CD4-positive, alpha-beta memory T cell (primary cell): ENCODE measurements around the gene DMRTB1. TPM values are rescaled to one million over a fixed set of nuclear protein-coding genes. Genes with fewer than 3 reads are reported as not detected.

Source experiments
- CTCF ChIA-PET: fragments of 350-600 bp; sonication (Branson Sonifier 250); formaldehyde crosslinking; loops from one replicate; lab custom pipeline; 2021; ENCODE audit warnings: inconsistent platforms; ENCODE audit not compliant: partially characterized antibody; lab: Charles Lee
- POLR2A ChIA-PET: fragments of 350-600 bp; sonication (Branson Sonifier 250); formaldehyde crosslinking; loops from one replicate; lab custom pipeline; 2021; ENCODE audit not compliant: partially characterized antibody; lab: Charles Lee
- DNase-seq, 5 donors: peaks; one replicate each; pipeline versions ENCODE4 v3.0.0 to v3.0.0-alpha.2; 2020 to 2022; ENCODE audit warnings: mixed read lengths in 1 of 5
- H3K27ac ChIP-seq: one replicate; pipeline ENCODE4 v1.7.0; 2013; ENCODE audit warnings: low read depth, low read length
- H3K27me3 ChIP-seq: 2 replicates; pipeline ENCODE4 v1.7.0; 2013; ENCODE audit warnings: mild to moderate bottlenecking, low read length, moderate library complexity; ENCODE audit not compliant: insufficient read depth
- H3K36me3 ChIP-seq: 2 replicates; pipeline ENCODE4 v1.7.0; 2013; ENCODE audit warnings: mild to moderate bottlenecking, low read length, moderate library complexity; ENCODE audit not compliant: insufficient read depth
- H3K4me1 ChIP-seq: 2 replicates; pipeline ENCODE4 v1.7.0; 2013; ENCODE audit warnings: mild to moderate bottlenecking, low read length, moderate library complexity; ENCODE audit not compliant: insufficient read depth
- H3K4me3 ChIP-seq, 2 donors: one replicate each; pipeline ENCODE4 v1.7.0; 2013; ENCODE audit warnings: low read length in 2 of 2, mild to moderate bottlenecking in 1 of 2
- H3K9me3 ChIP-seq, 2 donors: one replicate each; pipeline ENCODE4 v1.7.0; 2013; ENCODE audit warnings: low read length in 2 of 2, control low read depth in 1 of 2; ENCODE audit not compliant: control insufficient read depth in 1 of 2
- H3K27ac Mint-ChIP-seq, 7 donors: one replicate each; pipeline ENCODE4 v1.8.0; 2020 to 2021; ENCODE audit warnings: mixed read lengths in 7 of 7, mild to moderate bottlenecking in 6 of 7, inconsistent platforms in 3 of 7, moderate library complexity in 3 of 7
- H3K27me3 Mint-ChIP-seq, 2 donors: one replicate each; pipeline ENCODE4 v1.8.0; 2020 to 2021; ENCODE audit warnings: mixed read lengths in 2 of 2
- H3K36me3 Mint-ChIP-seq, 2 donors: one replicate each; pipeline ENCODE4 v1.8.0; 2020 to 2021; ENCODE audit warnings: mixed read lengths in 2 of 2, inconsistent platforms in 1 of 2, mild to moderate bottlenecking in 1 of 2
- H3K4me1 Mint-ChIP-seq, 4 donors: one replicate each; pipeline ENCODE4 v1.8.0; 2020 to 2021; ENCODE audit warnings: mixed read lengths in 4 of 4, mild to moderate bottlenecking in 1 of 4
- H3K4me3 Mint-ChIP-seq, 8 donors: one replicate each; pipeline ENCODE4 v1.8.0; 2020 to 2021; ENCODE audit warnings: mixed read lengths in 8 of 8, mild to moderate bottlenecking in 7 of 8, moderate library complexity in 6 of 8, inconsistent platforms in 3 of 8
- H3K9me3 Mint-ChIP-seq, 8 donors: one replicate each; pipeline ENCODE4 v1.8.0; 2020 to 2021; ENCODE audit warnings: mixed read lengths in 8 of 8, mild to moderate bottlenecking in 5 of 8, inconsistent platforms in 3 of 8, moderate library complexity in 1 of 8
- intact Hi-C: fragments of 100-400 bp; cut with micrococcal nuclease; formaldehyde crosslinking; loops from one replicate; pipeline ENCODE4 v1.15.1; 2023
- polyA plus RNA-seq, 2 donors: library from polyadenylated mRNA; unstranded; fragments of 300-500 nt; fragmentation: Illumina TruSeq; gene quantifications; one replicate each; pipeline ENCODE4 v1.2.3, GENCODE V29; 2021
- total RNA-seq, 2 experiments: library from RNA; stranded (reverse); gene quantifications; one replicate each; pipeline ENCODE4 v1.2.3, GENCODE V29; 2021

The DMRTB1 gene
- total and polyA plus RNA-seq, 4 experiments from 2014 or later = not detected

DNA sequence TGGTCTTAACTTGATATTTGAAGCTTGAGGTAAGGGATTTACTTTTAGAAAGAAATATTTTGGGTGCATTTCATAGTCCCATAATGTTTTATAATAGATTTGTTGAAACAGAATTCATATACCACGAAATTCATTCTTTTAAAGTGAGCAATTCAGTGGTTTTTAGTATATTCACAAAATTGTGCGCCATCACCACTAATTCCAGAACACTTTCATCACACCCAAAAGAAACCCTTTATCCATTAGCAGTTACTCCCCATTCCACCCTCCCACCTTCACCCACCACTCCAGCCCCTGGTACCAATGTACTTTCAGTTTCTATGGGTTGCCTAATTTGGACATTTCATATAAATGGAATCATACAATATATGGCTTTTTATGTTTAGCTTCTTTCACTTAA is 38.9 kb upstream of the DMRTB1 start:
- H3K4me1 ChIP-seq = peaks cover 11% of the 10 kb centered on the region
- H3K36me3 Mint-ChIP-seq = no peaks in the 10 kb centered on the region
- no peaks in the 10 kb centered on the region for H3K36me3 ChIP-seq
- no peaks in the 10 kb centered on the region for H3K27me3 Mint-ChIP-seq
- H3K4me3 Mint-ChIP-seq = no peak overlapping the region
- DNase-seq = no peak
- H3K9me3 Mint-ChIP-seq = peaks cover 0 to 12% (median 4%) of the 10 kb centered on the region in 8 donors
- CTCF ChIA-PET = no interaction called here
- H3K27ac Mint-ChIP-seq = no peak overlapping the region
- no peak overlapping the region for H3K4me3 ChIP-seq
- intact Hi-C loops = no loop called here
- H3K27ac ChIP-seq = no peak overlapping the region
- H3K4me1 Mint-ChIP-seq = peaks cover 1 to 20% (median 9%) of the 10 kb centered on the region in 4 donors
- POLR2A ChIA-PET = no interaction called here
- H3K27me3 ChIP-seq = no peaks in the 10 kb centered on the region
- H3K9me3 ChIP-seq = peaks cover 0 to 5% of the 10 kb centered on the region in 2 donors

DNA sequence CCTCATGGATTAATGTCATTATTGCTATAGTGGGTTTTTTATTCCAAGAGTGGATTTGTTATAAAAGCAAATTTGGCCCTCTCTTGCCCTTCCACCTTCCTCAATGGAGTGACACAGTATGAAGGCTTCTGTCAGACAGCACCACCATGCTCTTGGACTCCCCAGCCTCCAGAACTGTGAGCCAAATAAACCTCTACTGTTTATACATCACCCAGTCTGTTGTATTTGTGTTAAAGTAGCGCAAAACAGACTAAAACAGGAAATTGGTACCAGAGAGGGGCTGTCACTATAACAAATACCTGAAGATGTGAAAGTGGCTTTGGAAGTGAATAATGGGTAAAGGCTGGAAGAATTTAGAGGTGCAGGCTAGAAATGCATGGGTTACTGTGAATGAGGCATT is 38.0 kb upstream of the DMRTB1 start:
- H3K4me3 ChIP-seq = no peak overlapping the region
- intact Hi-C loops = no loop called here
- peaks cover 0 to 5% of the 10 kb centered on the region in 2 donors for H3K9me3 ChIP-seq
- H3K4me3 Mint-ChIP-seq = no peak overlapping the region
- no peak overlapping the region for H3K27ac ChIP-seq
- no peaks in the 10 kb centered on the region for H3K27me3 Mint-ChIP-seq
- H3K27me3 ChIP-seq = no peaks in the 10 kb centered on the region
- DNase-seq = no peak
- CTCF ChIA-PET = no interaction called here
- no peaks in the 10 kb centered on the region for H3K36me3 Mint-ChIP-seq
- H3K4me1 Mint-ChIP-seq = peaks cover 1 to 13% (median 7%) of the 10 kb centered on the region in 4 donors
- no peaks in the 10 kb centered on the region for H3K36me3 ChIP-seq
- POLR2A ChIA-PET = no interaction called here
- H3K4me1 ChIP-seq = peaks cover 10% of the 10 kb centered on the region
- H3K27ac Mint-ChIP-seq = no peak overlapping the region
- peaks cover 0 to 12% (median 4%) of the 10 kb centered on the region in 8 donors for H3K9me3 Mint-ChIP-seq

DNA sequence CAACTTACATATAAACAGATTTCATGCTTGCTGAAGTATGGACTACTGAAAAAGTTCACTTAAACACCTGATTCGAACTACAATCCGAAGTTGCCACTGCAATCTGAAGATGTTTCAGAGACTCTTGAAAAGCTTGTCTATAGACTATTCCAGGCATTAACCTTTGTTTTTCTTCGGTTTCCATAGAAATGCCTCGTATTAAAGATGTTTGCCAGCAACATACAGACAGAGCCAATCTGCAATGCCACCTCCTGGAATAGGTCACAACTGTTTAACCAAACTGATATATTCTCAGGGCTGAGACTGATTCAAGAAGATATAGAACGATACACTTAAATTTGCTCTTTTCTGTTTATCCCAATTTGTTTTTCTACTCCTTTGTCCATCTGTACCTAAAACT is 28.9 kb upstream of the DMRTB1 start:
- Histone ChIP-seq H3K27me3 (no peaks in the 10 kb centered on the region), H3K27ac (no peak overlapping the region), H3K4me3 (no peak overlapping the region), H3K36me3 (no peaks in the 10 kb centered on the region), H3K9me3 (no peaks in the 10 kb centered on the region), H3K4me1 (peaks cover 18% of the 10 kb centered on the region)
- peaks cover 3% of the 10 kb centered on the region in 2 donors for H3K27me3 Mint-ChIP-seq
- H3K36me3 Mint-ChIP-seq = no peaks in the 10 kb centered on the region
- peaks cover 0 to 3% (median 0%) of the 10 kb centered on the region in 8 donors for H3K9me3 Mint-ChIP-seq
- peaks cover 14 to 40% (median 22%) of the 10 kb centered on the region in 4 donors for H3K4me1 Mint-ChIP-seq
- intact Hi-C loops = loop anchor here (2.0 kb wide), 1 partner anchor 17 kb away; no protein-coding TSS in a partner anchor
- no peak overlapping the region for H3K4me3 Mint-ChIP-seq
- ChIA-PET CTCF (interaction anchor here (1.0 kb wide), 1 partner anchor 14 kb away, joined by 3 read pairs; no protein-coding TSS in a partner anchor), POLR2A (interaction anchor here (3.5 kb wide), 1 partner anchor 17 kb away, joined by 19 read pairs; no protein-coding TSS in a partner anchor)
- no peak for DNase-seq
- no peak overlapping the region for H3K27ac Mint-ChIP-seq

DNA sequence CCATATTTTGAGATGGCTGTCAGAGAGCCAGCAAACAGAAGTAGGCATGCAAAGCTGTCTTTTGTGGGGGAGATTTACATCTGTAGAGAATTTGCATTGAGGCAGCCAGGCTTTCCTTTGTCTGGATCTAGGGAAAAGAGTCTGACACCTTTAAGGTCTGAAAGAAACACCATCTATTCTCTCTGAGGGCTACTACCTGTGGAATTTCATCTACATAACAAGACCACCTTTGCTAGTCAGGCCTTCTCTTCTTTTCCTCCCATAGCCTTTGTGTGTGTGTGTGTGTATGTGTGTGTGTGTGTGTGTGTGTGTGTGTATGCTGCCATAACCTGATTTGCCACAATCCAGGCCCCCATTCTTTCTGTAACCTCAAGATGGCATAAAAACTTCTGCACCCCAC is 28.4 kb upstream of the DMRTB1 start:
- Mint-ChIP-seq H3K27me3 (peaks cover 3% of the 10 kb centered on the region in 2 donors), H3K4me1 (peaks cover 14 to 40% (median 22%) of the 10 kb centered on the region in 4 donors), H3K4me3 (no peak overlapping the region), H3K27ac (peak overlapping the region in 1 of 7 donors; percentile 52), H3K9me3 (peaks cover 0 to 3% (median 0%) of the 10 kb centered on the region in 8 donors), H3K36me3 (no peaks in the 10 kb centered on the region)
- H3K36me3 ChIP-seq = no peaks in the 10 kb centered on the region
- H3K27me3 ChIP-seq = no peaks in the 10 kb centered on the region
- no peak for DNase-seq
- intact Hi-C loops = loop anchor here (2.0 kb wide), 1 partner anchor 18 kb away; no protein-coding TSS in a partner anchor
- H3K9me3 ChIP-seq = no peaks in the 10 kb centered on the region
- H3K4me3 ChIP-seq = no peak overlapping the region
- ChIA-PET POLR2A (interaction anchor here (3.5 kb wide), 1 partner anchor 17 kb away, joined by 19 read pairs; no protein-coding TSS in a partner anchor), CTCF (interaction anchor here (1.0 to 2.2 kb wide), 3 partner anchors 13 to 153 kb away, joined by 3 to 6 read pairs (median 5); no protein-coding TSS in a partner anchor)
- H3K4me1 ChIP-seq = peaks cover 18% of the 10 kb centered on the region
- H3K27ac ChIP-seq = no peak overlapping the region

DNA sequence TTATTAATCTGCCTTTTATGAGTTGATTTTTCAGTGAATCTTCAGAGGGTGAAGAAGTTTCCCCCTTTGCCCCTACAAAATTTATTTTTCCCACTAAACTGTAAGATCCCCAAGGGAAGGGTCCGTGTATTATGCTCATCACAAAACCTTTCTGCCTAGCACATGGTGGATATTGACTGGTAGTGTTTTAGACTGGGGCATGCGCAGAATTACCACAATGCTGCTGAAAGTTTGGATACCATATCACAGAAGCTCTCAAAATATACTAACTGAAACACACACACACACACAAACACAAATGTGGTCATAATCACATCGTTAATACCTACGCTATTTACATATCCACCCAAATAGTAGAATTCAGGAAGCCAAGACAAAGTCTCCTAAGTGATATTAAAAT is 28.0 kb upstream of the DMRTB1 start:
- POLR2A ChIA-PET = interaction anchor here (0.7 to 3.5 kb wide), 2 partner anchors 8 to 18 kb away, joined by 3 to 19 read pairs; no protein-coding TSS in a partner anchor
- peaks cover 0 to 3% (median 0%) of the 10 kb centered on the region in 8 donors for H3K9me3 Mint-ChIP-seq
- intact Hi-C loops = loop anchor here (2.0 kb wide), 1 partner anchor 18 kb away; no protein-coding TSS in a partner anchor

DNA sequence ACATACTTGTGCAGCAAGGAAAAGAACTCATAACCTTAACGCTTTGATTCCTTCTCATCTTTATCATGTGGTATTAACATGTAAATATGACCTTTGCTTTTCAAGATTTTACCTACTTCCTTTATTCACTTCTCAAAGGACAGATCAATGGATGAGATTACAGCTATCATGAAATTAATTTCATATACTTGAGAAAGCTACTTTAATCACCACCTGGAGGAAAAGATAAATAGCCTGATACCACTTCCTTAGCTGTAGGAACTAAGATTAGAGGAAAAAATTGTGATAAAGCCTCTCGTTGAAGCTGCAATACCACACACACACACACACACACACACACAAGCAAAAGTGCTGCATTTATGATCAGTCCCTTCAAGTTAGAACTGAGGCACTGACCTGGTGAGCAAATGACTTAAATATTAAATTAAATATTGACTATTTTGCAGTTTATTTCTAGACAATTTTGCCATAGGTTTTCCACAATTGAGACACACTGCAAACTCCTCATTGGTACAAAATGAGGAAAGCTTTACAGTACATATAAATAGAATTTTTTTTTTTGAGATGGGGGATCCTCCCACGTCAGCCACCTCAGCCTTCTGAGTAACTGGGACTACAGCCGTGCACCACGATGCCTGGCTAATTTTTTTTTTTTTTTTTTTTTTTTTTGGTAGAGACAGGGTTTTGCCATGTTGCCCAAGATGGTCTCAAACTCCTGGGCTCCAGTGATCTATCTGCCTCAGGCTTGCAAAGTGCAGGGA is 27.2 kb upstream of the DMRTB1 start:
- CTCF ChIA-PET = interaction anchor here (1.0 to 2.2 kb wide), 3 partner anchors 18 to 154 kb away, joined by 3 to 6 read pairs (median 5); no protein-coding TSS in a partner anchor
- Mint-ChIP-seq H3K27me3 (peaks cover 0 to 3% of the 10 kb centered on the region in 2 donors), H3K4me3 (peak overlapping the region in 4 of 8 donors; percentile 1 to 39 (median 4)), H3K9me3 (peaks cover 0 to 3% (median 0%) of the 10 kb centered on the region in 8 donors), H3K27ac (peak overlapping the region in 4 of 7 donors; percentile 4 to 68 (median 54)), H3K4me1 (peaks cover 12 to 35% (median 22%) of the 10 kb centered on the region in 4 donors), H3K36me3 (no peaks in the 10 kb centered on the region)
- no peak overlapping the region for H3K27ac ChIP-seq
- no peaks in the 10 kb centered on the region for H3K9me3 ChIP-seq
- no peak overlapping the region for H3K4me3 ChIP-seq
- intact Hi-C loops = loop anchor here (2.0 kb wide), 1 partner anchor 19 kb away; no protein-coding TSS in a partner anchor
- peaks cover 18% of the 10 kb centered on the region for H3K4me1 ChIP-seq
- no peaks in the 10 kb centered on the region for H3K27me3 ChIP-seq
- peak in 4 of 5 donors; percentile 9 to 16 (median 14) for DNase-seq
- no peaks in the 10 kb centered on the region for H3K36me3 ChIP-seq
- POLR2A ChIA-PET = interaction anchor here (0.7 to 3.5 kb wide), 2 partner anchors 8 to 18 kb away, joined by 3 to 19 read pairs; no protein-coding TSS in a partner anchor

More for the DNA sequence above, 28.0 kb upstream of the DMRTB1 start:
- DNase-seq = no peak
- Histone ChIP-seq H3K4me1 (peaks cover 18% of the 10 kb centered on the region), H3K9me3 (no peaks in the 10 kb centered on the region), H3K27ac (no peak overlapping the region), H3K27me3 (no peaks in the 10 kb centered on the region), H3K36me3 (no peaks in the 10 kb centered on the region), H3K4me3 (no peak overlapping the region)
- peak overlapping the region in 2 of 7 donors; percentile 57 to 68 for H3K27ac Mint-ChIP-seq
- no peaks in the 10 kb centered on the region for H3K36me3 Mint-ChIP-seq
- peaks cover 14 to 40% (median 22%) of the 10 kb centered on the region in 4 donors for H3K4me1 Mint-ChIP-seq
- peaks cover 3% of the 10 kb centered on the region in 2 donors for H3K27me3 Mint-ChIP-seq
- peak overlapping the region in 3 of 8 donors; percentile 1 to 39 (median 6) for H3K4me3 Mint-ChIP-seq
- CTCF ChIA-PET = interaction anchor here (1.2 to 2.2 kb wide), 2 partner anchors 38 to 153 kb away, joined by 5 to 6 read pairs; no protein-coding TSS in a partner anchor
